ENCODE results near the gene COL15A1. TPM values are rescaled to one million over a fixed set of nuclear protein-coding genes. Genes with fewer than 3 reads are reported as not detected.

The COL15A1 gene
- total RNA-seq, 1 donor from 2014 or later, result 11.8 TPM

GRCh38 chr9:98931600-98932389, 11.9 kb upstream of the COL15A1 start:
- Histone ChIP-seq H3K36me3 (ENCODE audit: control insufficient read depth, insufficient read depth, low read length) (no peaks in the 10 kb centered on the region), H3K4me3 (ENCODE audit: low read depth, low read length) (no peak overlapping the region), H3K27me3 (ENCODE audit: control insufficient read depth, insufficient read depth, low read length) (peaks cover 9% of the 10 kb centered on the region)
- no peak for DNase-seq (ENCODE audit: low read depth)
- no peak for TF ChIP-seq CTCF (IDR thresholded peaks at IDR 0.05; ENCODE audit: insufficient read depth, low read length, poor library complexity, severe bottlenecking)

GRCh38 chr9:98933185-98933584, 10.5 kb upstream of the COL15A1 start:
- H3K4me3 ChIP-seq (ENCODE audit: low read depth, low read length), result no peak overlapping the region
- peaks cover 11% of the 10 kb centered on the region for H3K27me3 ChIP-seq (ENCODE audit: control insufficient read depth, insufficient read depth, low read length)
- TF ChIP-seq CTCF (IDR thresholded peaks at IDR 0.05; ENCODE audit: insufficient read depth, low read length, poor library complexity, severe bottlenecking), result no peak
- DNase-seq (ENCODE audit: low read depth), result no peak
- H3K36me3 ChIP-seq (ENCODE audit: control insufficient read depth, insufficient read depth, low read length), result no peaks in the 10 kb centered on the region

- H3K4me3 ChIP-seq (ENCODE audit: low read depth, low read length), result no peak overlapping the region
- TF ChIP-seq CTCF (IDR thresholded peaks at IDR 0.05; ENCODE audit: insufficient read depth, low read length, poor library complexity, severe bottlenecking), result no peak
Measured at GRCh38 chr9:98933890-98934289, 9.8 kb upstream of the COL15A1 start.

GRCh38 chr9:98935071-98935505, 8.6 kb upstream of the COL15A1 start:
- peaks cover 17% of the 10 kb centered on the region for H3K27me3 ChIP-seq (ENCODE audit: control insufficient read depth, insufficient read depth, low read length)
- H3K4me3 ChIP-seq (ENCODE audit: low read depth, low read length), result no peak overlapping the region
- DNase-seq (ENCODE audit: low read depth), result no peak
- no peak for TF ChIP-seq CTCF (IDR thresholded peaks at IDR 0.05; ENCODE audit: insufficient read depth, low read length, poor library complexity, severe bottlenecking)
- H3K36me3 ChIP-seq (ENCODE audit: control insufficient read depth, insufficient read depth, low read length), result no peaks in the 10 kb centered on the region

More at GRCh38 chr9:98933890-98934289, 9.8 kb upstream of the COL15A1 start:
- H3K36me3 ChIP-seq (ENCODE audit: control insufficient read depth, insufficient read depth, low read length), result no peaks in the 10 kb centered on the region
- peaks cover 11% of the 10 kb centered on the region for H3K27me3 ChIP-seq (ENCODE audit: control insufficient read depth, insufficient read depth, low read length)
- no peak for DNase-seq (ENCODE audit: low read depth)

- H3K36me3 ChIP-seq (ENCODE audit: control insufficient read depth, insufficient read depth, low read length), result no peaks in the 10 kb centered on the region
- H3K4me3 ChIP-seq (ENCODE audit: low read depth, low read length), result no peak overlapping the region
- peaks cover 54% of the 10 kb centered on the region for H3K27me3 ChIP-seq (ENCODE audit: control insufficient read depth, insufficient read depth, low read length)
- TF ChIP-seq CTCF (IDR thresholded peaks at IDR 0.05; ENCODE audit: insufficient read depth, low read length, poor library complexity, severe bottlenecking), result no peak
- DNase-seq (ENCODE audit: low read depth), result no peak
Measured at GRCh38 chr9:98940276-98940675, 3.4 kb upstream of the COL15A1 start.
